ENCODE measurements around the gene ATP5F1A.
A peak's percentile ranks its signal among the peaks of the same experiment; 100 is the strongest.
"Not testable (repeated sequence)": the region's sequence is repeated elsewhere in the genome, so short reads cannot be mapped to it uniquely, and the experiment has no call there.

The ATP5F1A gene

GRCh38 chr18:46072959-46073358, 25.1 kb downstream of the ATP5F1A start:
- DNase-seq = no peak

DNA sequence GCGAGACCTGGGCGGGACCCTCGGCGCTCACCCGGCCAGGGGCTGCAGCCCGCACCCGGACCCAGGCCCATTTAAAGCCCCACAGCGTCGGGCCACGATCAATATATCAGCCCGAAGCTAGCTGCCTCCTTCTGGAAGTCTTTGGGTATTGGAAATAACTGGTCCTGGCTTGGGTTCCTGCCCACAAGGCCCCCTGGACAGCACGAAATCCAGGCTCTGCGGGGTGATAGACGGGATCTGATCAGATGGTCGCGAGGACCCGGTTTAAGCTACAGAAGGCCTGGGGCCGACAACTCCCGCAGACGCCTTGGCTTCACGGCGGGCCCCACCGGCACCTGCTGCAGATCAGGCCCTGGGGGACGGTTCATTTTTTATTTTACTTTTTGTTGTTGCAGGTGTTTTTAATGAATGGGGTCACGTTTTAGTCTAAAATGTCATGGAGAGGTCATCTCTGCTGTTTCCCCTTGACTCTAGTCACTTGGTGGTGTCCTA, 25.7 kb downstream of the ATP5F1A start:
- DNase-seq = no peak

- no peak for DNase-seq
Observed at GRCh38 chr18:46071653-46072375, 26.3 kb downstream of the ATP5F1A start, which contains the start of gene PSTPIP2. Gene PSTPIP2, minus strand, starts transcription at chr18:46072260. Its CDS starts 72 bp downstream, at chr18:46072188.

DNA sequence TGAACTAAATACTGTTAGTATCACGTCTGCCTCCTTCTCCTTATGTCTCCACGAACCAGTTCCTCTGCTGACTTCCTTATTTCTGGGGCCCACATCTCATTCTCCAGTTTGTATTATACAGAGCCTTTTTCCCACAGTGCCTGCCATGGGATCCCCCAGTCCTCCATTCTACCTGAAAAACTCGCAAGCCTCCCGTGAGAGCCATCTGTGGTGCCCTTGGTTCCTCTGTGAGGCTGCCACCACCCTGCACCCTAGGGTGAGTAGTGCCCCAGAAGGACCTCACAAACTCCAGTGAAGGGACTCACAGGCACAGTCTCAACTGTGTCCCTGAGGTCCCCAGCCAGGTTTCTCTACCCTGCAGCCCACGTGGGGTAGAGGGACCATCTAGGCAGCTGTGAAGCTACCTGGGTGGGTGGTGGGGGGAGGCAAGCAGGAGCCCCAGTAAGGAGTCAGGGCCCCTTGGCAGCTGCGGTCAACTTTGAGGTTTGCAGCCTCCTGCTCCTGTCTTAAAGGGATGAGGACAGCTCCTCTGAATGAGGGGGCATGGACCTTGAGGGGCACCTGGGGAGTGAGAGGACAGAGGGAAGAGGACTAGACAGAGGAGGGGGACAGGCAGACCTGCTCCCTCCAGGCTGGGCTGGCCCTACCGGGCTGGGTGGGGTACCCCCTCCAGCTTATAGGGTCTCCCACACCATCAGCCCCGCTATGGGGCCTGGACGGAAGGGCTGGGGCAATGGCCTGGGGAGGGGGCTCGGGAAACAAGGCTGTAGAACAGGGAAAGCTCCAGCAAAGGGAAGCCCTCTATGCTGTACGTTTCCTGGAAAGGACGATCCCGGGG, 27.1 kb downstream of the ATP5F1A start:
- DNase-seq = no peak

- no peak for DNase-seq
Observed at GRCh38 chr18:46070232-46070631, 27.9 kb downstream of the ATP5F1A start.

GRCh38 chr18:46069524-46069923, 28.6 kb downstream of the ATP5F1A start:
- no peak for DNase-seq

DNA sequence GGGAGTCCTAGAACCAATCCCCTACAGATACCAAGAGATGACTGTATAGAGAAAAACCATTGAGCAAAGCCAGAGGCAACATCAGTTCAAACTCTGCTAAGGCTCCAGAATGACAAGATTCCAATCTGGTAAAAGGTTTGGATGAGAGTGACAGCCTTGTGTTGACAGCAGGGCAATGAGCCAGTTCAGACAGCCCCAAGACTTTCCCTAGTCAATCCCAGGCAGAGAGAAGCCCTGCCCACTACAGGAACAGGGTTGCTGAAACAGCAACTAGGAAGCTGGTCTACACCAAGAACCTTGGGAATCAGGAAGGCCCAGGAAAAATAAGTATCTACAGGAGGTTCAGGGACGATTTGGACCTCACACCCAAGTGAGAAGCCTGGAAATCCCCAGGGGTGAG, 29.3 kb downstream of the ATP5F1A start:
- no peak for DNase-seq

DNA sequence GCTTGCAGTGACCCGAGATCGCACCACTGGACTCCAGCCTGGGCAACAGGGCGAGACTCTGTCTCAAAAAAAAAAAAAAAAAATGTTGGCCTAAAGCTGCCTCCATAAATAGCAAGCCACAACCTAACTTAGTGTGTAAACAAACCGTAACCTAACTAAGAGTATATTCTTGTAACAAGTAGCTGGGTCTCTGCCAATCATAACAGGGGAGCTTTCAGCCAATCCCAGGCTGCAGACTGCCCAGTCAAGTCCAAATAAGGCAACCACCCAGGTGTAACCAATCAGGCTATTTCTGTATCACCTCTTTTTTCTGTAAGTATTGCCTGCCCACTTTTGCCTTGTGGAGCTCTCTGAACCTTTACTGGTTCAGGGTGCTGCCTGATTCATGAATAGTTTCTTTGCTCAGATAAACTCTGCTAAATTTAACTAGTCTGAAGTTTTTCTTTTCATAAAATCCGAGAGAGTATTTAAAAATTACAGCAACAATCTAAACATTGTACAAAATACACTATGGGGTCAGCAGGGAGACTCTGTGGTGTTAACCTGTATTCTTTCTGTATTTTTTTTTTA, 30.6 kb downstream of the ATP5F1A start:
- peak; percentile 65 for DNase-seq

GRCh38 chr18:46062781-46063180, 35.3 kb downstream of the ATP5F1A start:
- DNase-seq = no peak

- no peak for DNase-seq
Observed at GRCh38 chr18:46061796-46062195, 36.3 kb downstream of the ATP5F1A start.

DNA sequence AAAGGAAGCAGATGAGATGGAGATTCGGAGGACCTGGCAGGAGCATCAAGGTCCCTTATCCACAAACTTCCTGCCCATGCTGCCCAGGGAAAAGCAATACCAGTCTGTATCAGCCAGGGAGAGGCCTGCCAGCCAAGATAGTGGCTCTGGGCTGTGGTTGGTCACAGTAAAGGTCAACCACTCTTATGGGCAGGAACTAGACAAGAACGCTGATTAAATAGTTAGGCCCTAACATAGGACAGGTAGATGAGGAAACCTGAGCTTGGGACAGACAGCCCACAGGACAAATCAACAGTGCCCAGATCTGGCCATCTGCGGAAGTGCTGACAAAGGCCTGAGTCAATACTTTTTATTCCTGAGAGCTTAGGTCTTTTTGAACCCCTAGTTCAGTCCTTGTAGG, 36.7 kb downstream of the ATP5F1A start:
- DNase-seq = no peak

DNA sequence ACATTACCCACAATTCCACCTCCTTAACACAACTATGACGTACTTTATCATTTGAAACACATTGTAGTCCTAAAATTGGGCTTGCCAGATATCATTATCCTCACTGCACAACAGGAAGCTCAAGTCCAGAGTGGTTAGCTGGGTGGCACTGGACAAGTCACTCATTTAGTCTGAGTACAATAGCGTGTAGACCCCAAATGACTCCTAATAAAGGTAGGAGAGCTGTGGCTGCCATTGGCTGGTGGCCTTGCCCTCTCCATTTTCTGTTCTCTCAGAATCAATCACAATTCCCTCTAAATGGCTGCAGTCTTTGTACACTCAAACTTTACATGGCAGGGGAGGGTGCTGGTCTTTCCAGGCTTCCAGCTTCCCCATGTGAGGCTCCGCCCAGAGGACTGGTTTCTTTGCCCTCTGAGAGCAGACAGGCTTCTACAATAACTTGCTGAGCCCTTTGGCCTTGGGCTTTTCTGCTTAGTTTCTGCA, 37.7 kb downstream of the ATP5F1A start:
- DNase-seq = no peak

GRCh38 chr18:46055838-46056230, 42.3 kb downstream of the ATP5F1A start:
- no peak for DNase-seq

- no peak for DNase-seq
Observed at GRCh38 chr18:46054956-46055837, 42.9 kb downstream of the ATP5F1A start.

DNA sequence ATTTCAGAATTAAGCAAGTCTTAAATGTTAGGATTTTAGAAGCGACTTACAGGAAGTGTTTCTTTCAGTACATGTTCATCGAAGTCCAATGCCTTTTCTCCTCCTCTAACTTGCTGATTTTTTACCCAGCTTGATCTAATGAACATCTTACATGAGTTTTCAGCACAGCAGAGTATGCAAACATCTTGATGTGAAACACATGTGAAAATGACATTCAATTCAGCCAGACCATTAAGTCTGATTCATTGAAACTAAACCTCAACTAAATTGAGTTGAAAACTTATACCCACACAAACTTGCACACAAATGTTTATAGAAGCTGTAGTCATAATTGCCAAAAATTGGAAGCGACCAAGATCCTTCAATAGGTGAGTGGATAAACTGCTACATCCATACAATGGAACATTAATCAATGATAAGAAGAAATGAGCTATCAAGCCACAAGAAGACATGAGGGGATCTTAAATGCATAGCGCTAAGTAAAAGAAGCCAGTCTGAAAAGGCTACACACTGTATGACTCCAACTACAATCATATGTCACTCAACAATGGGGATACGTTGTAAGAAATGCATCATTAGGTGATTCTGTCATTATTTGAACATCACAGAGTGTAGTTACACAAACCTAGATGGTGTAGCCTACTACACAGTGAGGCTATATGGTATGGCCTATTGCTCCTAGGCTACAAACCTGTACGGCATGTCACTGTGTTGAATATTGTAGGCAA, 44.6 kb downstream of the ATP5F1A start:
- DNase-seq = no peak

GRCh38 chr18:46051731-46052461, 46.2 kb downstream of the ATP5F1A start:
- no peak for DNase-seq

- no peak for DNase-seq
Observed at GRCh38 chr18:46050268-46050667, 47.8 kb downstream of the ATP5F1A start.

- no peak for DNase-seq
Observed at GRCh38 chr18:46048641-46049040, 49.5 kb downstream of the ATP5F1A start.

DNA sequence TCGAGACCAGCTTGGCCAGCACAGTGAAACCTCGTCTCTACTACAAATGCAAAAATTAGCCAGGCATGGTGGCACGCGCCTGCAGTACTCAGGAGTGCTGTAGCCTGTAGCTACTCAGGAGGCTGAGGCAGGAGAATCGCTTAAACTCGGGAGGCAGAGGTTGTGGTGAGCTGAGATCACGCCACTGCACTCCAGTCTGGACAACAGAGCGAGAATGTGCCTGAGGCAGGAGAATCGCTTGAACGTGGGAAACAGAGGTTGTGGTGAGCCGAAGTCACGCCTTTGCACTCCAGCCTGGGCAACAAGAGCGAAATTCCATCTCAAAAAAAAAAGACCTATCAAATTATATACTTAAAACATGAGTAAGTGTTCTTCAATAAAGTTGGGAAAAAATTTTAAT, 50.7 kb downstream of the ATP5F1A start:
- not testable (repeated sequence) for DNase-seq

- no peak for DNase-seq
Observed at GRCh38 chr18:46046688-46047087, 51.4 kb downstream of the ATP5F1A start.

DNA sequence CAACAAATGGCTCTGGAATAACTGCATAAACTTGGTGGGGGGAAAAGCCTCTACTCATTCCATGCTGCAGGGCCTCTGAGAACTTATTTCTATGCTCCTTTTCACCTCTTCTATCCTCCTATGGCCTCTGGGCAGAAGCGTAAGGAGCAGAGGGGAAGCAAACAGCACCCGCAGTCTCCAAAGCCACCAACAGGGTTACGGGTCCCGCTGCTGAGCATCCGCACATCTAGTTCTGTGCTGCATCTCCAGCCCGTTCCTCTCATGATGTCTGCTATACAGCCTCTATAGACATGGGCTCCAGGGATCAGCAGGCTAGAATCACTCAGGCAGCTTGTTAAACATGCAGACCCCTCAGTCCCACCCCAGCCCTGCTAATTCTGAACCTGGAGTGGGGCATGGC, 52.0 kb downstream of the ATP5F1A start:
- no peak for DNase-seq

Data from SHP77 treated with DMSO at 0.1 percent for 48 hours (cell line).